Mesenchymal stem cell (in vitro differentiated cells and primary cell): ENCODE results near the gene FBXL7.

Experiments used
- DNase-seq: peaks from one replicate; pipeline ENCODE4 v3.0.0-alpha.2; 2013
- H2AFZ ChIP-seq: one replicate; pipeline ENCODE4 v1.6.1; 2013; ENCODE audit warnings: low read depth, mild to moderate bottlenecking, control low read depth, inconsistent platforms, low read length, moderate library complexity
- H2AK5ac ChIP-seq: 2 replicates; pipeline ENCODE4 v1.6.1; 2013; ENCODE audit warnings: low read length, moderate library complexity, mild to moderate bottlenecking, inconsistent platforms; ENCODE audit not compliant: severe bottlenecking
- H2BK120ac ChIP-seq: one replicate; pipeline ENCODE4 v1.6.1; 2013; ENCODE audit warnings: low read depth, mild to moderate bottlenecking, inconsistent platforms, low read length, moderate library complexity
- H2BK12ac ChIP-seq, 2 experiments: one replicate each; pipeline ENCODE4 v1.6.1; 2013; ENCODE audit warnings: inconsistent platforms in 2 of 2, low read length in 2 of 2, mild to moderate bottlenecking in 2 of 2, moderate library complexity in 2 of 2, control low read depth in 1 of 2
- H2BK15ac ChIP-seq: one replicate; pipeline ENCODE4 v1.6.1; 2013; ENCODE audit warnings: mild to moderate bottlenecking, low read depth, inconsistent platforms; ENCODE audit not compliant: poor library complexity, severe bottlenecking
- H2BK5ac ChIP-seq: 2 replicates; pipeline ENCODE4 v1.6.1; 2013; ENCODE audit warnings: low read depth, mild to moderate bottlenecking, low read length, control low read depth, inconsistent platforms; ENCODE audit not compliant: poor library complexity, severe bottlenecking
- H3K14ac ChIP-seq, 2 experiments: one replicate each; pipeline ENCODE4 v1.6.1; 2013; ENCODE audit warnings: inconsistent platforms in 2 of 2, low read length in 2 of 2, control low read depth in 1 of 2, mild to moderate bottlenecking in 1 of 2, moderate library complexity in 1 of 2
- H3K18ac ChIP-seq, 2 experiments: one replicate each; pipeline ENCODE4 v1.6.1; 2013; ENCODE audit warnings: inconsistent platforms in 2 of 2, low read length in 2 of 2, control low read depth in 1 of 2, low read depth in 1 of 2, mild to moderate bottlenecking in 1 of 2
- H3K23ac ChIP-seq, 2 experiments: one replicate each; pipeline ENCODE4 v1.6.1; 2013; ENCODE audit warnings: inconsistent platforms in 2 of 2, low read length in 2 of 2, mild to moderate bottlenecking in 2 of 2, moderate library complexity in 2 of 2, control low read depth in 1 of 2
- H3K27ac ChIP-seq: 2 replicates; pipeline ENCODE4 v1.5.1; 2013; ENCODE audit warnings: mild to moderate bottlenecking, moderate library complexity, low read length, control low read depth, inconsistent platforms; ENCODE audit not compliant: poor library complexity, severe bottlenecking
- H3K27me3 ChIP-seq, 2 experiments: 2 replicates each; pipeline versions ENCODE4 v1.6.1 to v1.7.0; 2013; ENCODE audit warnings: low read length in 2 of 2, mild to moderate bottlenecking in 2 of 2, moderate library complexity in 2 of 2, control low read depth in 1 of 2, inconsistent platforms in 1 of 2; ENCODE audit not compliant: control insufficient read depth in 1 of 2, insufficient read depth in 1 of 2
- H3K36me3 ChIP-seq, 2 experiments: 2 replicates each; pipeline versions ENCODE4 v1.6.1 to v1.7.0; 2013; ENCODE audit warnings: low read length in 2 of 2, control low read depth in 1 of 2, inconsistent platforms in 1 of 2, low read depth in 1 of 2, mild to moderate bottlenecking in 1 of 2; ENCODE audit not compliant: insufficient read depth in 2 of 2, control insufficient read depth in 1 of 2
- H3K4ac ChIP-seq, 2 experiments: one replicate each; pipeline ENCODE4 v1.6.1; 2013; ENCODE audit warnings: inconsistent platforms in 2 of 2, low read length in 2 of 2, mild to moderate bottlenecking in 2 of 2, moderate library complexity in 2 of 2, control low read depth in 1 of 2, low read depth in 1 of 2
- H3K4me1 ChIP-seq: 2 replicates; pipeline ENCODE4 v1.6.1; 2013; ENCODE audit warnings: low read depth, low read length, control low read depth; ENCODE audit not compliant: control insufficient read depth, insufficient read depth
- H3K4me2 ChIP-seq: 2 replicates; pipeline ENCODE4 v1.6.1; 2013; ENCODE audit warnings: low read length, mild to moderate bottlenecking, inconsistent platforms; ENCODE audit not compliant: poor library complexity, severe bottlenecking
- H3K4me3 ChIP-seq, 2 experiments: 2 replicates each; pipeline versions ENCODE4 v1.5.1 to v1.7.0; 2013; ENCODE audit warnings: low read length in 2 of 2, mild to moderate bottlenecking in 2 of 2, control low read depth in 1 of 2, low read depth in 1 of 2; ENCODE audit not compliant: insufficient read depth in 1 of 2
- H3K79me1 ChIP-seq: replicated peaks from 2 replicates; pipeline ENCODE4 v1.6.1; 2013; ENCODE audit warnings: mild to moderate bottlenecking, control low read depth, low read length, inconsistent platforms; ENCODE audit not compliant: poor library complexity, severe bottlenecking
- H3K9ac ChIP-seq: 2 replicates; pipeline ENCODE4 v1.7.0; 2013; ENCODE audit warnings: mild to moderate bottlenecking, low read length, moderate library complexity
- H3K9me3 ChIP-seq: 2 replicates; pipeline ENCODE4 v1.7.0; 2013; ENCODE audit warnings: mild to moderate bottlenecking, low read length; ENCODE audit not compliant: control insufficient read depth
- H4K8ac ChIP-seq: one replicate; pipeline ENCODE4 v1.6.1; 2013; ENCODE audit warnings: inconsistent platforms, mild to moderate bottlenecking, low read length, moderate library complexity
- H4K91ac ChIP-seq: one replicate; pipeline ENCODE4 v1.6.1; 2013; ENCODE audit warnings: mild to moderate bottlenecking, low read length, inconsistent platforms
- WGBS: methylation state at CpG from one replicate; pipeline ENCODE4 v1.1.7; 2013; ENCODE audit warnings: mixed read lengths; 5-methylcytosine and 5-hydroxymethylcytosine counted together

Gene FBXL7

DNA sequence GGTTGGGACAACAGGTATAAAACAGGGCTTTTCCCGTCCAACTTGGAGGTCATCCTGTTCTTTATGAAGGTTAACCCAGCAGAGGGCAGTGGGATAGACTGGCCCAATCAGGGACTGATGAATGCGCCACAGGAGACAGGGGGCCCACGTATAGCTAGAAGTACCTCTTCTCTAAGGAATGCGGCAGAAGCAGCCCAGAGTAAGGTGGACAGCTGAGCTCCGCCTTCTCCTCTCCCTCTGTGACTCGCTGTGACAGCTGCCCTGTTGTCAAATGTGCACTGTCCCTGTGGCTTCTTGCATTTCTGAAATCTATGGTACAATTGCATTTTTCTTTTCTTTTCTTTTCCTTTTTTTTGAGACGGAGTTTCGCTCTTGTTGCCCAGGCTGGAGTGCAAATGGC is 306.6 kb downstream of the FBXL7 start:
- no peak overlapping the region for H4K91ac ChIP-seq
- no peaks in the 10 kb centered on the region for H3K36me3 ChIP-seq
- H2BK15ac ChIP-seq, result no peak overlapping the region
- H2AK5ac ChIP-seq, result peak overlapping the region; percentile 25
- no peaks in the 10 kb centered on the region for H3K27me3 ChIP-seq
- H3K23ac ChIP-seq, result no peak overlapping the region
- H3K18ac ChIP-seq, result no peak overlapping the region
- no peak overlapping the region for H3K14ac ChIP-seq
- H2BK5ac ChIP-seq, result no peak overlapping the region
- H3K9me3 ChIP-seq, result peaks cover 15% of the 10 kb centered on the region
- H3K4me1 ChIP-seq, result peaks cover 9% of the 10 kb centered on the region
- peaks cover 23% of the 10 kb centered on the region for H3K79me1 ChIP-seq
- WGBS, result 90% methylated on average over 8 of the region's 8 CpGs
- no peak overlapping the region for H3K4ac ChIP-seq
- no peak overlapping the region for H3K27ac ChIP-seq
- no peak overlapping the region for H2BK120ac ChIP-seq
- no peak overlapping the region for H3K9ac ChIP-seq
- H2AFZ ChIP-seq, result no peak overlapping the region
- H4K8ac ChIP-seq, result no peak overlapping the region
- DNase-seq, result no peak
- no peak overlapping the region for H3K4me3 ChIP-seq
- no peak overlapping the region for H3K4me2 ChIP-seq
- no peak overlapping the region for H2BK12ac ChIP-seq

DNA sequence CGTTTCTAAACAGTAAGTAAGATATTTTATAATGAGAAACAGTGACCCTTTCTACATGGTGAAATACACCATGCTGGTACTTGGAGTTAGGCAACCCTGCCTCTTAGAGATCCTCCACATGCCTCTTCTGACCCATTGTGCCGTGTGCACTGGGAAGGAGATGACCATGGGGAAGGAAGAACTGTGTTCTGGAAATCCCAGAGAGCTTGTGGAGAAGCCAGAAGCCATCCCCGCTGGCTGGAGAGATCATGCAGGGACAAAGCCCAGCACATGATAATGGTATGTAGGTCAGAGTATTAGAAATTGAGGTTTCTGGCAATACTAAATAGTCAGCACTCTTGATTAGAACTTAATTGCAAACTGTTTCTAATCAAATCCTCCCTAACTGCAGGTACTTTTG is 307.3 kb downstream of the FBXL7 start:
- no peak overlapping the region for H2AK5ac ChIP-seq
- H3K23ac ChIP-seq, result no peak overlapping the region
- H3K4me1 ChIP-seq, result peaks cover 9% of the 10 kb centered on the region
- H3K36me3 ChIP-seq, result no peaks in the 10 kb centered on the region
- H2BK120ac ChIP-seq, result no peak overlapping the region
- no peak overlapping the region for H3K27ac ChIP-seq
- no peak overlapping the region for H3K4me3 ChIP-seq
- H2BK12ac ChIP-seq, result no peak overlapping the region
- no peak overlapping the region for H3K14ac ChIP-seq
- no peak overlapping the region for H3K4ac ChIP-seq
- no peak overlapping the region for H3K18ac ChIP-seq
- WGBS, result 93% methylated on average over 2 of the region's 3 CpGs
- peaks cover 20% of the 10 kb centered on the region for H3K79me1 ChIP-seq
- H4K91ac ChIP-seq, result no peak overlapping the region
- no peak overlapping the region for H3K4me2 ChIP-seq
- H2BK5ac ChIP-seq, result no peak overlapping the region
- H3K9me3 ChIP-seq, result peaks cover 15% of the 10 kb centered on the region
- H3K9ac ChIP-seq, result peak overlapping the region; percentile 69
- H4K8ac ChIP-seq, result no peak overlapping the region
- H2BK15ac ChIP-seq, result no peak overlapping the region
- no peak for DNase-seq
- H2AFZ ChIP-seq, result no peak overlapping the region
- no peaks in the 10 kb centered on the region for H3K27me3 ChIP-seq

DNA sequence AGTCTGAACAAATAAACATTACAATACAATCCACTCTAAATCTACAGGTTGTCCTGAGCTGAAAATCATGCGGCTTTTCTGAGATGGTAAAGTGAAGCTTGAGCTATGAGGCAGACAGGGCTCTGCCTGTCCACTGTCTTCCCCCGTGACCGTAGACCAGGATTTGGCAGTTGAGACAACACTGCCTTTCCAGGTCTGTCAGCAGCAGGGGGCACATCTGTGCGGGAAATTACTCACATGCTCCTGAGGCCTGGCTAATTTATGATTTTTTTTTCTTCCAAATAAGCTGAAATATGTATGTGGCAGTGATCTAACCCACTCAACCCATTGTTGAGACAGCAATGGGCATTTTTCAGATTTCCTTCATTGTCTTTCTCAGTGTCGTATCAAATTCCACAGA is 307.9 kb downstream of the FBXL7 start:
- Histone ChIP-seq H3K4me1 (peaks cover 9% of the 10 kb centered on the region), H3K27ac (peak overlapping the region; percentile 21), H3K23ac (no peak overlapping the region), H3K14ac (no peak overlapping the region), H3K9ac (peak overlapping the region; percentile 69), H2AFZ (no peak overlapping the region), H3K4me2 (no peak overlapping the region), H3K36me3 (no peaks in the 10 kb centered on the region), H3K4me3 (peak overlapping the region in 1 of 2 experiments; percentile 19), H3K18ac (no peak overlapping the region), H3K79me1 (peaks cover 19% of the 10 kb centered on the region), H2BK15ac (no peak overlapping the region), H3K27me3 (no peaks in the 10 kb centered on the region), H2AK5ac (no peak overlapping the region), H2BK120ac (no peak overlapping the region), H4K8ac (no peak overlapping the region), H3K4ac (no peak overlapping the region), H3K9me3 (peaks cover 15% of the 10 kb centered on the region), H4K91ac (no peak overlapping the region), H2BK12ac (no peak overlapping the region), H2BK5ac (no peak overlapping the region)
- WGBS, result 85% methylated on average over 4 of the region's 5 CpGs
- DNase-seq, result no peak

DNA sequence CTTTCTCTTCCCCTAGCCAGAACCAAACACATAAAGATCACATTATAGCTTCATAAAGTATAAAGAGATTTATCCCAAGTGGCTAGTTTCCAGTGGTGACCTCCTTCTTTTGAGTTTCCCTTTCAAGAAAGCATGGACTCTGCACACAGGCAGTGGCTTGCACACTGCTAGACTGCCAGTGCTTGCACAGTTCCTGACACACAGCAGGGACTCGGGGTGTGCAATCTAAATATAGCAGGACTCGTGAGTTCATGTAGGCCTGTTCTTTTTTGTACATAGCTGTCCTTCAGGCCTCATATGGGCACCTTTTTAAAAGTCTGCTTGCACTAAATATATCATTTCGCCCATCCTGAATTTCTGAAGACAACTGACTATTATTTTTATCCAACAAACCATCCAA is 308.6 kb downstream of the FBXL7 start:
- no peaks in the 10 kb centered on the region for H3K27me3 ChIP-seq
- no peak overlapping the region for H2BK12ac ChIP-seq
- no peak overlapping the region for H4K91ac ChIP-seq
- H3K18ac ChIP-seq, result no peak overlapping the region
- no peak overlapping the region for H2AFZ ChIP-seq
- WGBS, result 88% methylated on average over 3 of the region's 3 CpGs
- H3K27ac ChIP-seq, result no peak overlapping the region
- H3K9me3 ChIP-seq, result peaks cover 15% of the 10 kb centered on the region
- H3K36me3 ChIP-seq, result no peaks in the 10 kb centered on the region
- H2BK15ac ChIP-seq, result no peak overlapping the region
- H3K4me2 ChIP-seq, result no peak overlapping the region
- no peak overlapping the region for H3K4ac ChIP-seq
- no peak overlapping the region for H2BK5ac ChIP-seq
- H3K4me3 ChIP-seq, result no peak overlapping the region
- H3K14ac ChIP-seq, result no peak overlapping the region
- peaks cover 9% of the 10 kb centered on the region for H3K4me1 ChIP-seq
- no peak for DNase-seq
- H2BK120ac ChIP-seq, result no peak overlapping the region
- peak overlapping the region; percentile 69 for H3K9ac ChIP-seq
- peaks cover 18% of the 10 kb centered on the region for H3K79me1 ChIP-seq
- H4K8ac ChIP-seq, result no peak overlapping the region
- no peak overlapping the region for H2AK5ac ChIP-seq
- H3K23ac ChIP-seq, result no peak overlapping the region
